ENCODE measurements around the gene PNCK.
"Not testable (repeated sequence)": the region's sequence is repeated elsewhere in the genome, so short reads cannot be mapped to it uniquely, and the experiment has no call there.

The PNCK gene

GRCh38 chrX:153673428-153674218 is at the start of gene PNCK:
PNCK (minus strand) TSS chrX:153673813; CDS start chrX:153673076, 737 bp downstream.
- DNase-seq: no peak

GRCh38 chrX:153722704-153723350 is 49.2 kb upstream of the PNCK start:
- DNase-seq: no peak

- DNase-seq: no peak
Measured at GRCh38 chrX:153719701-153720100, 46.1 kb upstream of the PNCK start.

- no peak for DNase-seq
Measured at GRCh38 chrX:153719238-153719637, 45.6 kb upstream of the PNCK start.

DNA sequence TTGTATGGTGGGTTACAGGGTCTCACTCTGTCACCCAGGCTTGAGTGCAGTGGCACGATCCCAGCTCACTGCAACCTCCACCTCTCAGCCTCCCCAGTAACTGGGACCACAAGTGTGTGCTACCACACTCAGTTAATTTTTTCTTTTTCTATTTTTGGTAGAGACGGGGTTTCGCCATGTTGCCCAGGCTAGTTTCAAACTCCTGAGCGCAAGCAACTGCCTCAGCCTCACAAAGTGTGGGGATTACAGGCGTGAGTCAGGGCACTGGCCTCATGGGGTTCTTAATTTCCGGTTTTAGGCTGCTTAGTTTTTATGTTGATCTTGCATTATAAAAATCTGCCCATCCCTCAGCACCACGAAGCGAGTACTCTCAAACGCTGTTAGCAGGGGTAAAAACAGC is 43.8 kb upstream of the PNCK start:
- no peak for DNase-seq

GRCh38 chrX:153714256-153714655 is 40.6 kb upstream of the PNCK start:
- no peak for DNase-seq

- DNase-seq: no peak
Measured at GRCh38 chrX:153709726-153710674, 36.4 kb upstream of the PNCK start.

GRCh38 chrX:153708415-153708814 is 34.8 kb upstream of the PNCK start:
- no peak for DNase-seq

DNA sequence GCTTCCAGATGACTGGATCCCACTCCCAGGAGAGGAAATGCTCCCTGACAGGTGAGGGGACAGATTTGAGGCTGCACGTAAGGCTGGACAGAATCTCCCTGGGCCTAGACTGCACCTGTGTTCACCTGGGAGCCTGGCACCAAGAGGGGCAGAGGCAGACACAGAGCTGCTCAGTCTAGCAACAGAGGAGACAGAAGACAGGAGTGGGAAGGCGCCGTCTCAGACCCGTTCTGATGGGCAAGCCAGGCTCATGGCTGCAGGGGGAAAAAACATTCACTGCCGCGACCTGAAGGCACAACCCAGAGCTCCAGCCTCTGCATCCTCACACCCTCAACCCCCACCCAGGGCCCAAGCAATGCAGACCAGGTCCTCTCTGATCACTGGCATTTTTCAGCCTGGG is 33.8 kb upstream of the PNCK start:
- DNase-seq: no peak

DNA sequence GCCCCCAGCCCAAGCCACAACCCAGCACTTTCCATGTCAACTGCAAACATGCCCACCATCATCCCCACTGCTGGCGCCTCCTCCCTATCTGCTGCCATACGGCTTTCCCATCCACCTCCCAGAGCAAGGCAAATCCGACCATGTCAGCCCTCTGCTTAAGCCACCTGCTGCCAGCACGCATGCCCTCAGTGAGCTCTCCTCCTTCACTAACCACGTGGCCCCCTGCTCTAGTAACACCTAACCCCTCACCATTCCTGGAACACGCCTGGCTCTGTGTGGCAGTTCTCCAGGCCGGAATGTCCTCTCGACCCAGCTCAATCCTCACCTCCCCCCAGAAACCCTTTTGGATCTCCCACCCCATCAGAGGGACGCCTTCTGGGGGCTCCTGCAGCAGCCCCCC is 33.2 kb upstream of the PNCK start:
- DNase-seq: no peak

DNA sequence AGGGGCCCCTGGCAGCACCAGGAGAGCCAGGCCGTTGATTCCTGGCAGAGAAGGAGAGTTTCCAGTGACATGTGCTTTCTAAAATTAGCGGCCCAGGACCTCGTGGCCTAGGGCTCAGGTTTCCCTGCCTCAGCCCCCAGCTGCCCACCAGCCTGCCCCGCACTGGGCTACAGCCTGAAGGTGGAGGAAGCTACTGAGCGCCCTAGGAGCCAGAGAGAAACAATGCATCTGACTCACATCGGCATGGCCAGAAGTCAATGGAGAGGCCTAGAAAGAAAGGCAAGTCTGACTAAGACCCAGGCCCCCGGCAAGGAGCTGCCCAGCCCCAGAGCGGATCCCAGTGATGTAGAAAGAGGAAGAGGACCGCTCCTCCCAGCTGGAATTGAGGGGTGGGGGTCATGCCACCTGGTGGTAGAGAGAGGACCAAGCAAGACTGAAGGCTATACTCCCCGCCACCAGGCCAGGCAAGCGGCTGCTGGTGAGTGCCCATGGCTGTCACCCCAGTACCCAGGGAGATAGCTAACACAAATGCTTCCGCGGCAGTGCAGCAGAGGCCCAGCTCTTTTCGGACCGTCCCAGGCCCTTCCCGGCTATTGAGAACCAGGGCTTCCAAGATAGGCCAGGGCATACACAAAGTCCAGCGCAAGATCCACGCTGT is 31.9 kb upstream of the PNCK start:
- not testable (repeated sequence) for DNase-seq

DNA sequence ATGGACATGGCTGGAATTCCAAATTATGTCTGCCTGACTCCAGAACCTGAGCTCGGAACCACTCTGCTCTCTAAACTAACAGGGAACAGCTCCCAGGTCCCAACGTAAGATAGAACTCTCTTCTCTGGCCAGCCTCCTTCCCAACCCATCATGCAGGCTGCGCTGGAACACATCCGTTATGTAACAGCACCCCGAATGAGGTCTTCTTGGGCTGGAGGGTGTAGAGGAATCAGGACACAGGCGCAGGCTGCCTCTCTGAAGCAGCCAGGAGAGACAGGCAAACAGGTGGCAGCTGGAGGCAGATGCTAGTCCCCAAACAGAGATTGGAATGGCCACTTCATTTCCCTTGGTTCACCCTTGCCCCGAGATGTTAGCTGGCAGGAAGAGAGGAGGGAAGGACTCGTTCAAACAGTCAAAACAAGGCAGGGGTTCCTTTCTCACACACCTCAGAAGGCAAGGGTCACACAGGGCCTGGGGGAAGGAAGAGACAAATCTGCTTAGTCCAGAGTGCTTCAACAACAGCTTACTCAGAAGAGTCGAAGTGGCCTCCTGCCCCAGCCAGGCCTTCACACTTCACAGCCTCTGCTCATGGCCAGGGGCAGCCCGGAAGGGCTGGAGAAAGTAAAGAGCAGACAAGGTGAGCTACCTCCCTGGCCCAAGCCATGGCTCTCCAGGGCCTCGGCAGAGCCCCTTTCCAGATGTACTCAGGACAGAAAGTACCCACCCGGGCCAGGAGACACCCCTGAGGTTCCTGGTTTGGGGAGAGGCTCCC is 31.2 kb upstream of the PNCK start:
- DNase-seq: not testable (repeated sequence)

GRCh38 chrX:153704021-153704526 is 30.5 kb upstream of the PNCK start:
- DNase-seq: no peak

DNA sequence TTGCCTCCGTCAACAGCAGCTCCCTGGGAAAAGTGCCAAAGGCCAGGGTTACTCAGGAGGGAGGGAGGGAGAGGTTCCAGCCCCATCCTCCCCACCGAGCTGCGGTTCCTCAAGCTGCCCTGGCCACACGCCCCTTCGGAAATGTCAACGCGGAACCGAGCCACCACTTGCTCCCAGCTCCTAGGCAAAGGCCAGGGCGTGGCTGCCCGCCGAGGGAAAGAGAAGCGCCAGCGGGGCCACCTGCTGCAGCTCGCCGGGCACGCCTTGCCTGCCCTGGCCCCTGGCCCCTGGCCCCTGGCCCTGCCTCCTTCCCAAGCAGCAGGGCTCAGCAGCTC is 29.4 kb upstream of the PNCK start:
- no peak for DNase-seq

DNA sequence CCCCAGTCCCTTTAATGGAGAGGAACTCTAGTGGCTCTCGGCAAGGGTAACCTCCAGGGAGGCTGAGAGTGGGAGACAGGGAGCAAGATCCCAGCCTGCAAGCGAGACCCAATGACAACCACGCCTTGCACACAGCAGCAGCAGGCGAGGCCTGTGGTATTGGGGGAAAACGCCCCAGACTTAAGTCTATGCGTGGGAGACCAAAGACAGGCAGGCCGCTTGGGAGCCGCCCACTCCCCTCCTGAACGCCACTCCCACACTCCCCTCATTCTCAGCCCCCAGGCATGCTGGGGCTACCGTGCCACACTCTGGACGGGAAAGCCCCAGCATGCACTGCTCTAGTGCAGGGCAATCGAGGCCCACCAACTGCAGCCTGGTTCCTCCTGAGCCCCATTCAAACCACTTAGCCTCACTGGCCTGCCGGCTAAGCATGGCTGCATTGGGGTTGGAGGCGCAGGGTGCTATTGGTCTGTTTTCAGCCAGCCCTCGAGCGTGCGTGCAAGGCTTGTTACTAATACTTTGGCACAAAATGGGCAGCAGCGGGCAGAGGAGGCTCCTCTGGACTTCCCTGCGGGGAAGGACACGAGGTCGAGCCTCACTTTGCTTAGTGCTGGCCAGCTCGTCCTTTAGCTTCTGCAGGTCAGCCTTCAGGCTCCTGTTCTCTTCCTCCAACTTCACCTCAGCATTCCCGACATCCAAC is 28.9 kb upstream of the PNCK start:
- DNase-seq: no peak

GRCh38 chrX:153701706-153702105 is 28.1 kb upstream of the PNCK start:
- DNase-seq: no peak

DNA sequence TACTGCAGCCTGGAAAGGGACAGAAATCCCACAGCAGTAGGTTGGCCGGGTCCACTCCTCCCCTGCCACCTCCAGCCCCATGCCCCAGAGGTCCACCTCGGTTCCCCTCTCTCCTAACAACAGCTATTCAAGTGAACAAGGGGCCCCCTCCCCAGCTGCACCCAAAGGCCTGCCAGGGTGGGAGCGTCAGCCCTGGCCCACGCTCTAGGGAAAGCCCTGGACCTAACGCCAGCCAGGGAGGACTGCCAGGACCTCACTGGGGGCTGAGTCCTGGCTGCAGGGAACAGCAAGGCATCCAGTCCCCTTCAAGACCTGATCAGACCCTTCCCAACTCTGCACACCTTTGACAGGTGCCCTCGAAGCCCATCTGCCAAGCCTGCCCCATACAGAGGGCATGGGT is 27.4 kb upstream of the PNCK start:
- no peak for DNase-seq

DNA sequence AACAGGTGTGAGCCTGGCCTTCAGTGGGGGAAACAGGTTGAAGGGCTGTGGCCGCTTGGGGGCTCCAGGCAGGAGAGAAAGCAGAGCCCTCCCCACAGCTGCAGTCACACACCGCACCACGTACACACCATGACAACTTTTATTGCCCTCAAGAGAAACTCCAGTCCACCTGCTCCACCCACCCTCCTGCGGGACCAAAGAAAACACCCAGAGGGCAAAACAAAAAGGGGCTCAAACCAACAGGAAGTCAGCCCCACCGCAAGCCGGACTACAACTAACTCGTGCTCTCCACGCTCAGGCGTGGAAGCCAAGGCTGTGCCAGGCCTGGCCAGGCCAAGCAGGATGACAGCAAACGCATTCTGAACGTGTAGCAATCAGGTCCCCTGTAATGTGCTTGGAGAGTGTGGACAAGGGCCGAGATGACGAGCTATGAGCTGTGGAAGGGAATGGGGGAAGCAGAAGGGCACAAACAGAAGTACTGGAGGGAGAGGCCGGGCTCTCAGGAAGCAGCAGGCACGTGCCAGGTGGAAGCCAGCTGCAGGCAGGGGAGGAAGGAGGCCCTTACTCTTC is 26.8 kb upstream of the PNCK start:
- no peak for DNase-seq

DNA sequence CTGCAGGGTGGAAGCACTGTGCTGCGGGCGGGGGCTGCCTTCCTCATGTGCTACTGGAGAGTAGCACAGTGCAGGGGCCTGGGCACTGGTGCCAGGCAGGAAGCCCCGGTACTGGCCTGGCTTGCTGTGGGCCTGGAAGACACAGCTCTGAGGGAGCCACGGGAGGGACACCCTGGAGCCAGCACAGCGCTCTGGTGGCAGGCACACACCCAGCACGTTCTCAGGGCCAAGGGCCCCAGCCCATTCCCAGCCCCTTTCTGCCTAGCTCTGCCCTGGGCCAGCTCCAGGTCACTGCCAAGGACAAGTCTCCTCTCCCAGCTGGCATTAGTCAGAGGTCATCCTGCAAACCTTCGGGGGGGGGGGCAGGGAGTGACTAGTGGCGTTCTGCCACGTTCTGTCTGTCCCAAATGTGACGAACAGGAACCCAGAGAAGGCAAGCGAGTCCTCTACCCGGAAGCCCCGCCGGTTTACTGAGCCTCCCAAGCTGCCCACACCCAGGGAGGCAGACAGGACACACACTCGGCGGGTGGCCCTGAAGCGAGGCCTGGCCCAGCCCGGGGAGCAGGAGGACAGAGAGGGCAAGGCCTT is 26.3 kb upstream of the PNCK start:
- not testable (repeated sequence) for DNase-seq

DNA sequence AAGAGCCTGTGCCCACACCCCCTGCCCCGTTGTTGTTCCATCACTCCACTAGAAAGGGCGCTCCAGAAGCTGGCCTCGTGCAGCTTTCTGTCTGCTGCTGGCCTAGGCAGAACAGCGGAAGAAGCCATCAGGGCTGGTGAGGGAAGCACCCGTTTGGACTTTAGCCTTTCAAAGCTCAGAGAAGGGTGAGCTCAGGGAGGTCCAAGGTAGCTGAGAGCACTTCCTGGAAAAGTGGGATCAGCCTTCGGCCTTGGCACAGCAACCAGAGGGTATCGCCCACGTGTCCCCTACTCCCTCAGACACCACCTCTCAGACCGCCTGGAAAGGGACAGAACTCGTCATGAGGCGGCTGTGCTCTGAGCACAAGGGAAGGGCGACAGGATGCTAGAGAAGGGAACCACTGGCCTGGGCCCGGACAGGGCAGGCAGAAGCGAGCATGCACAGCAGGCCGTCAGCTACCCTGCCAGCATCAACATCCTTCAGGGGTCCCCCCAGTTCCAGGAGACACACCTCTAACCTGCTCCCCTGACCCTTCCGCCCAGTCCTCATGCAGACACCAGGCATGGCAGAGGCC is 25.7 kb upstream of the PNCK start:
- DNase-seq: not testable (repeated sequence)
